Ovary (tissue), 9 donors: ENCODE measurements around the gene MCU. TPM values are rescaled to one million over a fixed set of nuclear protein-coding genes. Genes with fewer than 3 reads are reported as not detected.

Experiments used
- DNase-seq, 5 donors: peaks; one replicate each; pipeline ENCODE4 v3.0.0-alpha.2; 2019 to 2020
- H3K27ac ChIP-seq, 2 donors: fragments of 200-600 bp; one replicate each; pipeline versions ENCODE4 v1.5.1 to v1.8.0; 2019 to 2022
- H3K27me3 ChIP-seq: fragments of 200-600 bp; one replicate; pipeline ENCODE4 v1.8.0; 2022
- H3K36me3 ChIP-seq: fragments of 200-600 bp; sonication (generic); one replicate; pipeline ENCODE4 v1.5.1; 2019
- H3K4me1 ChIP-seq: one replicate; pipeline ENCODE4 v1.8.1; 2013; ENCODE audit warnings: mild to moderate bottlenecking, moderate library complexity; ENCODE audit not compliant: insufficient read depth
- H3K4me3 ChIP-seq: fragments of 200-600 bp; sonication (generic); one replicate; pipeline ENCODE4 v1.5.1; 2017
- H3K9me3 ChIP-seq, 2 donors: fragments of 200-600 bp in 1 of 2; sonication (generic) in 1 of 2; one replicate each; pipeline versions ENCODE4 v1.5.1 to v1.8.1; 2013 to 2019; ENCODE audit warnings: mild to moderate bottlenecking in 1 of 2, moderate library complexity in 1 of 2
- CTCF ChIP-seq, 3 donors: fragments of 450-650 bp in 2 of 3; fragments of 200-600 bp in 1 of 3; IDR thresholded peaks; one replicate each; pipeline versions ENCODE4 v1.5.1 to v1.8.0; 2016 to 2022; ENCODE audit warnings: antibody characterized with exemption in 3 of 3, mild to moderate bottlenecking in 1 of 3
- EP300 ChIP-seq: sonication (generic); formaldehyde crosslinking; IDR thresholded peaks from one replicate; pipeline ENCODE4 v1.6.1; 2017; ENCODE audit warnings: antibody characterized with exemption
- POLR2A ChIP-seq: fragments of 450-650 bp; IDR thresholded peaks from one replicate; pipeline ENCODE4 v1.6.1; 2017; ENCODE audit warnings: antibody characterized with exemption, mild to moderate bottlenecking, moderate library complexity
- WGBS, 3 donors: extraction: QIAGEN DNeasy Blood & Tissue Kit in 1 of 3; methylation state at CpG; one replicate each; pipeline versions ENCODE4 v1.1.5 to v1.1.7; 2013 to 2017; 5-methylcytosine and 5-hydroxymethylcytosine counted together
- intact Hi-C, 4 donors: fragments of 100-400 bp; cut with DNase I; formaldehyde crosslinking; loops; one replicate each; pipeline versions ENCODE4 v1.11.0 to v1.15.1; 2022 to 2023
- polyA plus RNA-seq, 2 donors: library from polyadenylated mRNA; stranded (reverse); fragments of 200-250 nt in 1 of 2; fragments of 350-450 nt in 1 of 2; fragmentation: Illumina TruSeq in 1 of 2; extraction: RNeasy Lipid Tissue Mini Kit (QIAGEN cat#74804) in 1 of 2; gene quantifications; one replicate each; pipeline ENCODE4 v1.2.3, GENCODE V29; 2013 to 2014
- total RNA-seq, 7 donors: library from RNA; depleted of rRNA in 2 of 7; stranded (reverse); fragments of >200 nt in 2 of 7; fragmentation: NEBNext Ultra II Directional in 3 of 7; extraction: Animal tissue kit (Norgen Biotek cat#: 25700) in 3 of 7; gene quantifications; one replicate each; pipeline versions ENCODE4 v1.1.0 to v1.2.4, GENCODE V29; 2016 to 2023
- donor health status: DM: no; HTN: no; CAD: no; lungs with moderate emphysema.
- donor health status: DM: no; HTN: no; CAD: no.
- donor health status: Bipolar disorder and iron deficiency.
- donor health status: DM: yes; HTN: yes; CAD: no.
- donor health status: DM: no; HTN: no; CAD: no.
- donor health status: DM: yes; HTN: yes; CAD: no.

The MCU gene
- total and polyA plus RNA-seq, 9 donors, result 10.3 to 27.1 (median 12.8) TPM

- no peaks in the 10 kb centered on the region for H3K27me3 ChIP-seq
- H3K4me1 ChIP-seq, result no peaks in the 10 kb centered on the region
- no peak overlapping the region for H3K4me3 ChIP-seq
- 94 to 97% (median 96%) methylated on average over 5 of the region's 5 CpGs for WGBS, 3 donors
- no peaks in the 10 kb centered on the region for H3K9me3 ChIP-seq
- H3K36me3 ChIP-seq, result no peaks in the 10 kb centered on the region
- no peak overlapping the region for H3K27ac ChIP-seq
- TF ChIP-seq CTCF (IDR thresholded peaks at IDR 0.05), result no peak
- no peak for TF ChIP-seq EP300
- TF ChIP-seq POLR2A, result no peak
- intact Hi-C loops, result no loop called here
- no peak for DNase-seq
These were observed 109.4 kb downstream of the MCU start for GRCh38 chr10:72801263-72801868.

- Histone ChIP-seq H3K9me3 (no peaks in the 10 kb centered on the region), H3K4me3 (no peak overlapping the region), H3K27ac (no peak overlapping the region), H3K27me3 (no peaks in the 10 kb centered on the region), H3K36me3 (no peaks in the 10 kb centered on the region), H3K4me1 (no peaks in the 10 kb centered on the region)
- DNase-seq, result no peak
- TF ChIP-seq CTCF (IDR thresholded peaks at IDR 0.05) (no peak), EP300 (no peak), POLR2A (no peak)
- 52 to 69% (median 62%) methylated on average over 2 of the region's 2 CpGs for WGBS, 3 donors
- intact Hi-C loops, result no loop called here
These were observed 110.4 kb downstream of the MCU start for GRCh38 chr10:72802332-72802731.

GRCh38 chr10:72802763-72803505 lies 111.0 kb downstream of the MCU start:
- intact Hi-C loops, result no loop called here
- H3K27me3 ChIP-seq, result no peaks in the 10 kb centered on the region
- no peak for DNase-seq
- no peaks in the 10 kb centered on the region for H3K36me3 ChIP-seq
- no peaks in the 10 kb centered on the region for H3K4me1 ChIP-seq
- H3K27ac ChIP-seq, result no peak overlapping the region
- no peaks in the 10 kb centered on the region for H3K9me3 ChIP-seq
- no peak for TF ChIP-seq EP300
- no peak for TF ChIP-seq CTCF (IDR thresholded peaks at IDR 0.05)
- no peak for TF ChIP-seq POLR2A
- WGBS, 3 donors, result 2 to 6% (median 5%) methylated on average over 4 of the region's 4 CpGs
- H3K4me3 ChIP-seq, result no peak overlapping the region

- H3K36me3 ChIP-seq, result no peaks in the 10 kb centered on the region
- no peak overlapping the region for H3K27ac ChIP-seq
- TF ChIP-seq CTCF (IDR thresholded peaks at IDR 0.05) (no peak), EP300 (no peak), POLR2A (no peak)
- intact Hi-C loops, result no loop called here
- H3K4me1 ChIP-seq, result no peaks in the 10 kb centered on the region
- 92 to 96% (median 95%) methylated on average over 3 of the region's 3 CpGs for whole genome bisulfite sequencing, 3 donors
- no peaks in the 10 kb centered on the region for H3K9me3 ChIP-seq
- no peaks in the 10 kb centered on the region for H3K27me3 ChIP-seq
- DNase-seq, result no peak
- no peak overlapping the region for H3K4me3 ChIP-seq
These were observed 116.1 kb downstream of the MCU start for GRCh38 chr10:72808001-72808400.
